ENCODE results near the gene ANKRD44. TPM values are rescaled to one million over a fixed set of nuclear protein-coding genes. Genes with fewer than 3 reads are reported as not detected.

Gene ANKRD44
- total RNA-seq, 1 donor from 2014 or later = 8.1 TPM

DNA sequence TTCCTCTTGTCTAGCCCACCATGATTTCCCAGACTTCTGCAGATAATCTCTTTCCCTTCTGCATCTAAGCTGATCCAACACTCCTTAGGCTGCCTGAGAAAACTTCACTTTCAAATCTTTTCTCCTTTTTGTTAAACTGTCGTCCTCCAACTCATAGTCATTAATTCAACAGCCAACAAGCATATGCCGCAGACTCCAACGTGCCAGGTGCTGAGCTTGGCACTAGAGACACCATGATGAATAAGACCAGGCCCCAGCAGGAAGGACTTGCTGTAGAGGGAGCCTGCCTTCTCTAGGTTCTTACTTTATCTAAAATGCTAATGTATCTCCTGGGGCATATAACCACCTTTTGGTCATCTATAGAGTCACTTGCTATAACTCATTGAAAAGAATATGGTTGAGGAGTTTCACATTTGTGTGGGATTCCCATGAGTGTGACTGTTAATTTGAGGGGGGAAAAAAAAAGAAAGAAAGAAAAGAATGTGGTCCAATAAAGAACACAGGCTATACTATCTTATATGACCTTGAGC lies 51.0 kb downstream of the ANKRD44 start:
- H3K9me3 Mint-ChIP-seq (ENCODE audit: unreplicated experiment) = no peaks in the 10 kb centered on the region
- TF ChIP-seq CTCF (IDR thresholded peaks at IDR 0.05; ENCODE audit: unreplicated experiment) = no peak
- H3K27me3 Mint-ChIP-seq (ENCODE audit: unreplicated experiment) = no peaks in the 10 kb centered on the region
- peaks cover 38% of the 10 kb centered on the region for H3K4me1 Mint-ChIP-seq (ENCODE audit: unreplicated experiment)
- no peak overlapping the region for H3K27ac Mint-ChIP-seq (ENCODE audit: unreplicated experiment)
- H3K4me3 Mint-ChIP-seq (ENCODE audit: unreplicated experiment) = no peak overlapping the region
- no peak for DNase-seq (ENCODE audit: low spot score)
- no peaks in the 10 kb centered on the region for H3K36me3 Mint-ChIP-seq (ENCODE audit: low read depth, unreplicated experiment)

DNA sequence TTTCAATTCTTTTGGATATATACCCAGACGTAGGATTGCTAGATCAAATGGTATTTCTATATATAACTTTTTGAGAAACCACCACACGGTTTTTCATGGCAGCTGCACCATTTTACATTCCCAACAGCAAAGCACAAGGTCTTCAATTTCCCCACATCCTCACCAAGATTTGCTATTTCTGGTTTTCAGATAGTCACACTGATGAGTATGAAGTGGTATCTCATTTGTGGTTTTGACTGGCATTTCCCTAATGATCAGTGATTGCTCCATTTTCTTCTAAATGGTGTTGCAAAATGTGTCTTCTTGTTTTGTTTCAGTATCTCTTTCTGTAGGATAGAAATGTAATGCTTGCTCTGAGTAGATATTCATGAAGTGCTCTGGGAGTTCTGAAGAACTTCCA lies 52.0 kb downstream of the ANKRD44 start:
- Mint-ChIP-seq H3K9me3 (ENCODE audit: unreplicated experiment) (no peaks in the 10 kb centered on the region), H3K4me3 (ENCODE audit: unreplicated experiment) (no peak overlapping the region), H3K36me3 (ENCODE audit: low read depth, unreplicated experiment) (no peaks in the 10 kb centered on the region), H3K4me1 (ENCODE audit: unreplicated experiment) (peaks cover 29% of the 10 kb centered on the region), H3K27ac (ENCODE audit: unreplicated experiment) (no peak overlapping the region), H3K27me3 (ENCODE audit: unreplicated experiment) (no peaks in the 10 kb centered on the region)
- no peak for DNase-seq (ENCODE audit: low spot score)
- no peak for TF ChIP-seq CTCF (IDR thresholded peaks at IDR 0.05; ENCODE audit: unreplicated experiment)

- H3K4me1 Mint-ChIP-seq (ENCODE audit: unreplicated experiment) = peaks cover 14% of the 10 kb centered on the region
- H3K27ac Mint-ChIP-seq (ENCODE audit: unreplicated experiment) = no peak overlapping the region
- TF ChIP-seq CTCF (IDR thresholded peaks at IDR 0.05; ENCODE audit: unreplicated experiment) = no peak
- no peaks in the 10 kb centered on the region for H3K27me3 Mint-ChIP-seq (ENCODE audit: unreplicated experiment)
- H3K4me3 Mint-ChIP-seq (ENCODE audit: unreplicated experiment) = no peak overlapping the region
- H3K9me3 Mint-ChIP-seq (ENCODE audit: unreplicated experiment) = no peaks in the 10 kb centered on the region
- no peaks in the 10 kb centered on the region for H3K36me3 Mint-ChIP-seq (ENCODE audit: low read depth, unreplicated experiment)
- DNase-seq (ENCODE audit: low spot score) = no peak
These were observed 53.9 kb downstream of the ANKRD44 start for GRCh38 chr2:197256547-197257170.

- peaks cover 12% of the 10 kb centered on the region for H3K4me1 Mint-ChIP-seq (ENCODE audit: unreplicated experiment)
- no peaks in the 10 kb centered on the region for H3K27me3 Mint-ChIP-seq (ENCODE audit: unreplicated experiment)
- H3K27ac Mint-ChIP-seq (ENCODE audit: unreplicated experiment) = no peak overlapping the region
- no peak for TF ChIP-seq CTCF (IDR thresholded peaks at IDR 0.05; ENCODE audit: unreplicated experiment)
- no peak overlapping the region for H3K4me3 Mint-ChIP-seq (ENCODE audit: unreplicated experiment)
- H3K9me3 Mint-ChIP-seq (ENCODE audit: unreplicated experiment) = no peaks in the 10 kb centered on the region
- H3K36me3 Mint-ChIP-seq (ENCODE audit: low read depth, unreplicated experiment) = no peaks in the 10 kb centered on the region
- DNase-seq (ENCODE audit: low spot score) = no peak
These were observed 54.6 kb downstream of the ANKRD44 start for GRCh38 chr2:197256021-197256420.

GRCh38 chr2:197255543-197255942 lies 55.0 kb downstream of the ANKRD44 start:
- H3K27ac Mint-ChIP-seq (ENCODE audit: unreplicated experiment) = no peak overlapping the region
- no peak overlapping the region for H3K4me3 Mint-ChIP-seq (ENCODE audit: unreplicated experiment)
- no peaks in the 10 kb centered on the region for H3K9me3 Mint-ChIP-seq (ENCODE audit: unreplicated experiment)
- TF ChIP-seq CTCF (IDR thresholded peaks at IDR 0.05; ENCODE audit: unreplicated experiment) = no peak
- H3K36me3 Mint-ChIP-seq (ENCODE audit: low read depth, unreplicated experiment) = no peaks in the 10 kb centered on the region
- peak; percentile 25 for DNase-seq (ENCODE audit: low spot score)
- H3K27me3 Mint-ChIP-seq (ENCODE audit: unreplicated experiment) = peaks cover 1% of the 10 kb centered on the region
- H3K4me1 Mint-ChIP-seq (ENCODE audit: unreplicated experiment) = peaks cover 12% of the 10 kb centered on the region
